ENCODE results near the gene TGFBR2. TPM values are rescaled to one million over a fixed set of nuclear protein-coding genes. Genes with fewer than 3 reads are reported as not detected.

The TGFBR2 gene
- total RNA-seq, 1 donor, result 37.1 TPM

GRCh38 chr3:30690199-30690598, 83.8 kb downstream of the TGFBR2 start:
- DNase-seq (ENCODE audit: low read depth), result no peak
- H3K4me3 ChIP-seq (ENCODE audit: low read depth, low read length), result no peak overlapping the region
- TF ChIP-seq CTCF (IDR thresholded peaks at IDR 0.05; ENCODE audit: insufficient read depth, low read depth, low read length), result no peak

- no peak for TF ChIP-seq CTCF (IDR thresholded peaks at IDR 0.05; ENCODE audit: insufficient read depth, low read depth, low read length)
- H3K4me3 ChIP-seq (ENCODE audit: low read depth, low read length), result no peak overlapping the region
- DNase-seq (ENCODE audit: low read depth), result no peak
Observed at GRCh38 chr3:30691249-30691880, 85.0 kb downstream of the TGFBR2 start.

- TF ChIP-seq CTCF (IDR thresholded peaks at IDR 0.05; ENCODE audit: insufficient read depth, low read depth, low read length), result no peak
- DNase-seq (ENCODE audit: low read depth), result no peak
- no peak overlapping the region for H3K4me3 ChIP-seq (ENCODE audit: low read depth, low read length)
Observed at GRCh38 chr3:30691944-30692343, 85.5 kb downstream of the TGFBR2 start.

GRCh38 chr3:30692498-30693130, 86.2 kb downstream of the TGFBR2 start:
- DNase-seq (ENCODE audit: low read depth), result no peak
- no peak overlapping the region for H3K4me3 ChIP-seq (ENCODE audit: low read depth, low read length)
- no peak for TF ChIP-seq CTCF (IDR thresholded peaks at IDR 0.05; ENCODE audit: insufficient read depth, low read depth, low read length)

GRCh38 chr3:30693470-30694120, 87.2 kb downstream of the TGFBR2 start:
- peak; percentile 88 for TF ChIP-seq CTCF (IDR thresholded peaks at IDR 0.05; ENCODE audit: insufficient read depth, low read depth, low read length)
- peak; percentile 84 for DNase-seq (ENCODE audit: low read depth)
- no peak overlapping the region for H3K4me3 ChIP-seq (ENCODE audit: low read depth, low read length)

- H3K4me3 ChIP-seq (ENCODE audit: low read depth, low read length), result no peak overlapping the region
- no peak for TF ChIP-seq CTCF (IDR thresholded peaks at IDR 0.05; ENCODE audit: insufficient read depth, low read depth, low read length)
- no peak for DNase-seq (ENCODE audit: low read depth)
Observed at GRCh38 chr3:30694148-30694547, 87.7 kb downstream of the TGFBR2 start.

All from fibroblast of villous mesenchyme (primary cell).